Osteoblast (primary cell): Measurements from ENCODE around the gene GPR158. TPM values are rescaled to one million over a fixed set of nuclear protein-coding genes. Genes with fewer than 3 reads are reported as not detected.

Source experiments
- DNase-seq: peaks from one replicate; pipeline ENCODE4 v3.0.0; 2011; ENCODE audit warnings: low spot score, mixed read lengths; ENCODE audit not compliant: insufficient read length; ENCODE audit errors: missing footprints
- H2AFZ ChIP-seq: 2 replicates; pipeline ENCODE4 v1.6.0; 2011; ENCODE audit warnings: mild to moderate bottlenecking, low read length
- H3K27ac ChIP-seq: 2 replicates; pipeline ENCODE4 v1.5.1; 2011; ENCODE audit warnings: mild to moderate bottlenecking, low read depth, low read length, moderate library complexity
- H3K27me3 ChIP-seq: 2 replicates; pipeline ENCODE4 v1.6.0; 2012; ENCODE audit warnings: mild to moderate bottlenecking, control low read depth, inconsistent platforms, low read length, moderate library complexity; ENCODE audit not compliant: insufficient read depth
- H3K36me3 ChIP-seq: 2 replicates; pipeline ENCODE4 v1.5.1; 2011; ENCODE audit warnings: mild to moderate bottlenecking, low read length, control low read depth, moderate library complexity; ENCODE audit not compliant: insufficient read depth
- H3K4me1 ChIP-seq: 2 replicates; pipeline ENCODE4 v1.5.1; 2011; ENCODE audit warnings: mild to moderate bottlenecking, low read length, control low read depth, moderate library complexity; ENCODE audit not compliant: insufficient read depth
- H3K4me2 ChIP-seq: 2 replicates; pipeline ENCODE4 v1.6.0; 2011; ENCODE audit warnings: mild to moderate bottlenecking, low read length; ENCODE audit not compliant: insufficient read depth
- H3K4me3 ChIP-seq: fragments of 200-600 bp; sonication (generic); 3 replicates; pipeline ENCODE4 v1.5.1; 2012; ENCODE audit warnings: mild to moderate bottlenecking, low read length, inconsistent platforms; ENCODE audit not compliant: insufficient read depth
- H3K79me2 ChIP-seq: 2 replicates; pipeline ENCODE4 v1.6.0; 2012; ENCODE audit warnings: mild to moderate bottlenecking, low read length, control low read depth, inconsistent platforms; ENCODE audit not compliant: insufficient read depth
- H3K9me3 ChIP-seq: 2 replicates; pipeline ENCODE4 v1.5.1; 2011; ENCODE audit warnings: low read depth, low read length, control low read depth
- H4K20me1 ChIP-seq: 2 replicates; pipeline ENCODE4 v1.6.0; 2012; ENCODE audit warnings: mild to moderate bottlenecking, low read length, control low read depth; ENCODE audit not compliant: insufficient read depth
- total RNA-seq: library from RNA; depleted of rRNA; stranded (reverse); fragments of >200 nt; gene quantifications from 2 replicates; pipeline ENCODE4 v1.2.3, GENCODE V29; 2012
- TF ChIP-seq, protein P1 (sequence below): IDR thresholded peaks from 2 replicates; pipeline ENCODE4 v1.5.1; 2011; ENCODE audit warnings: mild to moderate bottlenecking, low read depth, low read length, moderate library complexity; ENCODE audit errors: extremely low read depth

The GPR158 gene
- total RNA-seq, 1 donor = under 0.01 TPM

DNA sequence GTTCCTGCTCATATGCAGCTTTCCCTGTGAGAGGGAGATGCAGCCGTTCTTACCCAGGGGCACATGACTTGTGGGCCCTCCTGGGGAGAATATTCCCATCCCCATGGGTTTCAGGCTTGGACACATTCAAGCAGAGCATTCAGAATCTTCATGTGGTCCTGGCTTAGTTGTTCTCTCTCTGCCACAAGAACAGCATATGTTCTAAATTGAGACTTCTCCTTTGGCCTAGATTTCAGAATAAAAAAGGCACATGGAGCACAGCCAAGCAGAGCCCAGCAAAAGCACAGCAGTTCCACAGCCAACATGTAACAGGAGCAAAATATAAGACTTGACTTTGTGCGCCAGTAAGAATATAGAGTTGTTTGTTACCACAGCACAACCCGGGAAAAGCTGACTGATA, 452.8 kb downstream of the GPR158 start:
- Histone ChIP-seq H3K4me3 (no peak overlapping the region), H3K27ac (no peak overlapping the region), H3K27me3 (no peaks in the 10 kb centered on the region), H3K4me1 (no peaks in the 10 kb centered on the region), H3K36me3 (no peaks in the 10 kb centered on the region), H2AFZ (no peak overlapping the region), H4K20me1 (no peaks in the 10 kb centered on the region), H3K9me3 (no peaks in the 10 kb centered on the region), H3K4me2 (no peak overlapping the region), H3K79me2 (no peaks in the 10 kb centered on the region)
- no peak for DNase-seq
- TF ChIP-seq, protein P1, sequence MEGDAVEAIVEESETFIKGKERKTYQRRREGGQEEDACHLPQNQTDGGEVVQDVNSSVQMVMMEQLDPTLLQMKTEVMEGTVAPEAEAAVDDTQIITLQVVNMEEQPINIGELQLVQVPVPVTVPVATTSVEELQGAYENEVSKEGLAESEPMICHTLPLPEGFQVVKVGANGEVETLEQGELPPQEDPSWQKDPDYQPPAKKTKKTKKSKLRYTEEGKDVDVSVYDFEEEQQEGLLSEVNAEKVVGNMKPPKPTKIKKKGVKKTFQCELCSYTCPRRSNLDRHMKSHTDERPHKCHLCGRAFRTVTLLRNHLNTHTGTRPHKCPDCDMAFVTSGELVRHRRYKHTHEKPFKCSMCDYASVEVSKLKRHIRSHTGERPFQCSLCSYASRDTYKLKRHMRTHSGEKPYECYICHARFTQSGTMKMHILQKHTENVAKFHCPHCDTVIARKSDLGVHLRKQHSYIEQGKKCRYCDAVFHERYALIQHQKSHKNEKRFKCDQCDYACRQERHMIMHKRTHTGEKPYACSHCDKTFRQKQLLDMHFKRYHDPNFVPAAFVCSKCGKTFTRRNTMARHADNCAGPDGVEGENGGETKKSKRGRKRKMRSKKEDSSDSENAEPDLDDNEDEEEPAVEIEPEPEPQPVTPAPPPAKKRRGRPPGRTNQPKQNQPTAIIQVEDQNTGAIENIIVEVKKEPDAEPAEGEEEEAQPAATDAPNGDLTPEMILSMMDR = no peak

DNA sequence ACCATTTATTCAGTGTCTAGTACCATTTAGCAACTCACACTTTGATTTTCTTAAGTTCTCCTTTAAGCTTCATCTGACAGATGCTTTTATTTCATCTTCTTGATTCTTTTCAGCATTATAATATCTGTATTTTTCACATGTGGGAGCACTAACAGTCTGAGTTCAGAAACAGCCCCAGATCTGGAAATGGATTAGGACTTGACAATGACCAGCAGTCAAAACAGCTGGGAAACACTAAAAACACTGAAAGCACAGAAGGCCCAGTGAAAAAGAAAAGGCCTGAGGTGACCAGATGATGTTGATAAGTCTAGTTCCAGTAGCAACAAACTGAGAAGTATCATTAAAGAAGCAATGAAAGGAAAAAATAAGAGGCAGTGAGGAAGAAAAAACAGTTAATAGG, 454.5 kb downstream of the GPR158 start:
- no peaks in the 10 kb centered on the region for H3K27me3 ChIP-seq
- H3K79me2 ChIP-seq = no peaks in the 10 kb centered on the region
- H3K27ac ChIP-seq = no peak overlapping the region
- no peak overlapping the region for H2AFZ ChIP-seq
- no peaks in the 10 kb centered on the region for H4K20me1 ChIP-seq
- TF ChIP-seq, protein P1 = no peak
- no peaks in the 10 kb centered on the region for H3K9me3 ChIP-seq
- no peaks in the 10 kb centered on the region for H3K4me1 ChIP-seq
- H3K4me3 ChIP-seq = no peak overlapping the region
- no peaks in the 10 kb centered on the region for H3K36me3 ChIP-seq
- no peak for DNase-seq
- no peak overlapping the region for H3K4me2 ChIP-seq

DNA sequence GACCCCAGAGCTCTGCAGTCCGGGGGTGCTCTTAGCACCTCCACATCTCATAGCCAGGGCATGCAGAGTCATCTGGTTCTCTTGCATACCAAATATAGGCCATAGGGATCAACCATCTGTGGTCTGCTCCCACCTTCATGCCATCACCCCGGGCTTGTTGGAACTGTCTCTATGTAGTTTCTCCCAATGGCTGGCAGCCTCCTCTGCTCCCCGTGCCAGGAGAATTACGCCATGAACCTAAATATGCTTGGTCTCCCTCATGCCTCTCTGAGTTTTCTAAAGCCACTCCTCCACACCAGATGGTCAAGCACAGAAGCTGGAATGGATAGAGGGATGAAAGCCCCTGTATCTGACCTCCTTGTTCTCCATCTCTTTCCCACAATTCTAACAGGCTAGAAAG, 456.7 kb downstream of the GPR158 start:
- Histone ChIP-seq H4K20me1 (no peaks in the 10 kb centered on the region), H3K4me3 (no peak overlapping the region), H3K79me2 (no peaks in the 10 kb centered on the region), H3K4me1 (no peaks in the 10 kb centered on the region), H3K4me2 (no peak overlapping the region), H3K9me3 (no peaks in the 10 kb centered on the region), H3K36me3 (no peaks in the 10 kb centered on the region), H3K27me3 (no peaks in the 10 kb centered on the region), H2AFZ (no peak overlapping the region), H3K27ac (no peak overlapping the region)
- TF ChIP-seq, protein P1 = no peak
- peak; percentile 11 for DNase-seq

DNA sequence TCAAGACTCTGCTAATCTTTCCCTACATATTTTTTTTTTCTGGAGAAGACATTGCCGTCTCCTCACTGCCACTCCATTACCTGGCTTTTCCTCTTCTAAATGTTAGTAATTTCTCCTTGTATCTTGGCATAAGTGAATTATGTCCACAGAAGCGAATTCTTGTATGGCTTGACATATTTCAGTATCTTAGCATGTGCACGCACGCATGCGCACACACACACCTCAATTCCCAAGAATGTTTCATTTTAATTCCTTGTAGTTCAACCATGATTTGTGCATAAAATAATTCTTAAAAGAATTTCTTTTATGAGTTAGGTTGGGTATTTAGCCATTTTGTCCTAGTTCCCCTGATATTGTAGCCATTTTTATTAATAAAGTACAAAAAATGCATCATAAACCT, 458.0 kb downstream of the GPR158 start:
- H3K36me3 ChIP-seq = no peaks in the 10 kb centered on the region
- TF ChIP-seq, protein P1 = no peak
- H2AFZ ChIP-seq = no peak overlapping the region
- no peaks in the 10 kb centered on the region for H3K9me3 ChIP-seq
- no peak overlapping the region for H3K4me3 ChIP-seq
- no peaks in the 10 kb centered on the region for H4K20me1 ChIP-seq
- no peak overlapping the region for H3K27ac ChIP-seq
- H3K4me2 ChIP-seq = no peak overlapping the region
- H3K27me3 ChIP-seq = no peaks in the 10 kb centered on the region
- H3K79me2 ChIP-seq = no peaks in the 10 kb centered on the region
- DNase-seq = no peak
- H3K4me1 ChIP-seq = no peaks in the 10 kb centered on the region
